Adipocyte (in vitro differentiated cells): ENCODE data around the gene NFATC2IP.
"Not testable (repeated sequence)": the region's sequence is repeated elsewhere in the genome, so short reads cannot be mapped to it uniquely, and the experiment has no call there.

Source experiments
- DNase-seq: peaks from one replicate; pipeline ENCODE4 v3.0.0-alpha.2; 2015; ENCODE audit warnings: low read depth
- H3K27me3 ChIP-seq: replicated peaks from 2 replicates; pipeline ENCODE4 v1.7.0; 2013; ENCODE audit warnings: mild to moderate bottlenecking, low read length, moderate library complexity; ENCODE audit not compliant: control insufficient read depth, insufficient read depth
- H3K36me3 ChIP-seq: 2 replicates; pipeline ENCODE4 v1.7.0; 2013; ENCODE audit warnings: low read length, mild to moderate bottlenecking, moderate library complexity; ENCODE audit not compliant: control insufficient read depth, insufficient read depth, severe bottlenecking
- H3K4me1 ChIP-seq: 2 replicates; pipeline ENCODE4 v1.7.0; 2013; ENCODE audit warnings: mild to moderate bottlenecking, low read length, moderate library complexity; ENCODE audit not compliant: control insufficient read depth, insufficient read depth
- H3K4me3 ChIP-seq: 2 replicates; pipeline ENCODE4 v1.7.0; 2013; ENCODE audit warnings: mild to moderate bottlenecking, low read length, moderate library complexity
- H3K9ac ChIP-seq: 2 replicates; pipeline ENCODE4 v1.7.0; 2013; ENCODE audit warnings: mild to moderate bottlenecking, low read length, moderate library complexity
- H3K9me3 ChIP-seq: 2 replicates; pipeline ENCODE4 v1.7.0; 2013; ENCODE audit warnings: mild to moderate bottlenecking, low read length, moderate library complexity; ENCODE audit not compliant: control insufficient read depth

NFATC2IP gene

DNA sequence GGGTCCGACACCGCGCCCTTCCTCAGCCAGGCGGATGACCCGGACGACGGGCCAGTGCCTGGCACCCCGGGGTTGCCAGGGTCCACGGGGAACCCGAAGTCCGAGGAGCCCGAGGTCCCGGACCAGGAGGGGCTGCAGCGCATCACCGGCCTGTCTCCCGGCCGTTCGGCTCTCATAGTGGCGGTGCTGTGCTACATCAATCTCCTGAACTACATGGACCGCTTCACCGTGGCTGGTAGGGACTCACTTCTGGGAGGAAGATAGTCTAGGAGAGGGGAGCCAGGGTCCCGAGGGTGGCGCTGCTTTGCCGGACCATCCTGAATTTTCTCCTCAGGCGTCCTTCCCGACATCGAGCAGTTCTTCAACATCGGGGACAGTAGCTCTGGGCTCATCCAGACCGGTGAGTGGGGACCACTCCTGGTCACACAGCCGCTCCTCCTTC, 24.4 kb downstream of the NFATC2IP start:
- Histone ChIP-seq H3K4me3 (peak overlapping the region; percentile 99), H3K36me3 (peaks cover 11% of the 10 kb centered on the region), H3K4me1 (peaks cover 11% of the 10 kb centered on the region), H3K27me3 (no peaks in the 10 kb centered on the region), H3K9ac (peak overlapping the region; percentile 97), H3K9me3 (no peaks in the 10 kb centered on the region)
- peak; percentile 31 for DNase-seq

DNA sequence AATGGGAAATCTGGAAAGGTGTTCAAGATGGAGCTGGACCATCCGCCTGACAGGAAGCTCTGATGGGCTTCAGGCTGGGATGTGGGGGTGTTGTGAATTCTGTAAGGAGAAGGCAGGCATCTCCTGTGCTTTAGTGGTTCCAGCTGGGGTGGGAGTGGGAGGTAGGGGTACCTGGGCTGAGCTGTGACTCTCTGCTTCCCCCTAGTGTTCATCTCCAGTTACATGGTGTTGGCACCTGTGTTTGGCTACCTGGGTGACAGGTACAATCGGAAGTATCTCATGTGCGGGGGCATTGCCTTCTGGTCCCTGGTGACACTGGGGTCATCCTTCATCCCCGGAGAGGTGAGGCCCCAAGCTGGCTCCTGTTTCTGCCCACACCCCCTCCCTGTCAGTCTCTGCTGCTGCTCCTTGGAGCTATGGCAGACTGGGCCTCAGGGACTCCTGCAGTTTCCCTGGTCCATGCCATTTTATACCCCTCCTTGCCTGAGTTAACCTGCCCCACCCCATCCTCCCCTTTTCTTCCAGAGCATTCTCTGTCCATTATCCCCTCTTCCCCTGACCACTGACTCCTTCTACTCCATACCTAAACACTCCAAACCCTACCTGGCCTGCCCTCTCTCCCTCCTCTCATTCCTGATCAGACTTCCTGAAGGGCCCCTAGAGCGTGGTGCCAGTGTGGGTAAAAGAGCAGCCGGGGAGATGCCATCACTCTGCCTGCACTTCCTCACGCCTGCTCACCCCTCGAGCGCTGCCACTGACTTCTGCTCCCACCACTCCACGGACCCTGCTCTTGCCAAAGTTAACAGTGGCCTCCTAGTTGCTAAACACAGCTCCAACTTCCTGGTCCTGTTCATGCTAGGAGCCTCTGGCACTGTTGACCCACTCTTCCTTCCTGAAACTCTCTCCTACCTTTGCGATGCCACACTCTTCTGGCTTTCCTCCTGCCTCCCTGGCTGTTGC, 27.2 kb downstream of the NFATC2IP start:
- DNase-seq = no peak
- no peaks in the 10 kb centered on the region for H3K27me3 ChIP-seq
- peaks cover 34% of the 10 kb centered on the region for H3K36me3 ChIP-seq
- H3K9ac ChIP-seq = no peak overlapping the region
- no peak overlapping the region for H3K4me3 ChIP-seq
- peaks cover 11% of the 10 kb centered on the region for H3K4me1 ChIP-seq
- H3K9me3 ChIP-seq = no peaks in the 10 kb centered on the region

DNA sequence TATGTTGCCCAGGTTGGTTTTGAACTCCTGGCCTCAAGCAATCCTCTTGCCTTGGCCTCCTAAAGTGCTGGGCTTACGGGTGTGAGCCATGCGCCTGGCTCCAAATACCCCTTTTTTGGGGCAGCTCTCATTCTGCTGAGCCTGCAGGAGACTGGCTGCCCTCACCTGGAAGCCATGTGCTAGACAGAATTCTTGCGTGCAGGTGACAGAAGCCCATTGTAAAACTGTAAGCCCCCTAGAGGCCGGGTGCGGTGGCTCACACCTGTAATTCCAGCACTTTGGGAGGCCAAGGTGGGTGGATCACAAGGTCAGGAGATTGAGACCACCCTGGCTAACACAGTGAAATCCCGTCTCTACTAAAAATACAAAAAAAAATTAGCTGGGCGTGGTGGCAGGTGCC, 29.6 kb downstream of the NFATC2IP start:
- not testable (repeated sequence) for H3K4me3 ChIP-seq, DNase-seq, H3K27me3 ChIP-seq, H3K9me3 ChIP-seq, H3K4me1 ChIP-seq, H3K9ac ChIP-seq
- H3K36me3 ChIP-seq = peaks cover 48% of the 10 kb centered on the region

DNA sequence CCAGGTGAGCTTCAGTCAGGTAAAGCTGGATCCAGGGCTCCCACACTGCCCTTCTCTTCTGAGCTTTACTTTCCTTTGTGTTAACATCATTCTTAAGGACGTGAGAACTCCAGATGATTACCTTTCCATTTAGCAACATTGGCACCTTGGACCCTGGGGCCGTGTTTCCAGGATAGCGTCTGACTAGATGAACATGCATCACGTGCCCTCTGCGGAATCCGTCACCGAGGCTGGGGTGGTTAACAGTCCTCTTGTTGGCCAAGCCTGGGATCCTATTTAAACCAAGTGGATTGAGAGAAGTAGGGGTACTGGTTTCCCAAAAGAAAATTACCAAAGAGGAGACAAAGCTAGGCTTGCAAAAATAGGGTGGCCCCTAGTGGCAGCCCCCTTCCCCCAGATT, 30.2 kb downstream of the NFATC2IP start:
- Histone ChIP-seq H3K4me3 (no peak overlapping the region), H3K9me3 (no peaks in the 10 kb centered on the region), H3K4me1 (no peaks in the 10 kb centered on the region), H3K9ac (no peak overlapping the region), H3K36me3 (peaks cover 54% of the 10 kb centered on the region), H3K27me3 (no peaks in the 10 kb centered on the region)
- DNase-seq = no peak

DNA sequence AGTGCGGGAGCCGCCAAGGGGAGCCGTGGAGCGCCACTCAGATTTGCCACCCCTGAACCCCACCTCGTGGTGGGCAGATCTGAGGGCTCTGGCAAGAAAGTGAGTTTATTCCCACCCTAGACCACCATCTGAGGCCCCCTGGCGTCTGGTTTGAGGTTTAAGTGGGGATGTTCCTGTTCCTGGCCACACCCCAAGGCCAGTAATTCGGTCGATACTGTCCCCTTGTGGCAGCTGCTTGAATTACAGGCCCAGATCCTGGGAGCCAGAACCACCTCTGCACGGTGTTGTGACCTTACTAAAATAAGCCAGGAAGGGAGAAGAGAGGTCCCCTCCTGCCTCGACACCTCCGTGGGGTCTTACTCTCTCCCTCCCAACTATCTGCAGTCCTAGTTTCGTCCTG, 30.8 kb downstream of the NFATC2IP start:
- no peak for DNase-seq
- Histone ChIP-seq H3K4me3 (no peak overlapping the region), H3K27me3 (no peaks in the 10 kb centered on the region), H3K36me3 (peaks cover 57% of the 10 kb centered on the region), H3K9me3 (no peaks in the 10 kb centered on the region), H3K4me1 (no peaks in the 10 kb centered on the region), H3K9ac (no peak overlapping the region)

DNA sequence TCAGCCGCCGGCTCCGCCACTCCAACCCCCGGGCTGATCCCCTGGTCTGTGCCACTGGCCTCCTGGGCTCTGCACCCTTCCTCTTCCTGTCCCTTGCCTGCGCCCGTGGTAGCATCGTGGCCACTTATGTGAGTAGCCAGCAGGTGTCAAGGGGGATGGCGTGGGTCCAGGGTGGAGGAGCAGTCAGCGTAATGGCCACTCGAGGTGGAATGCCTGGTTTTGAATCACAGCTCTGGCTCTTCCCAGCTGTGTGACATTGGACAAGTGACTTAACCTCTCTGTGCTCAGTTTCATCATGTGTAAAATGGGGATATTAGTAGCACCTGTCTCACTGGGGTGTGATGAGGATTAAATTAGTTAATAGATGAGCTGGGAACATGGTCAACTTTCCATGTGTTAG, 31.7 kb downstream of the NFATC2IP start:
- peaks cover 66% of the 10 kb centered on the region for H3K36me3 ChIP-seq
- no peaks in the 10 kb centered on the region for H3K4me1 ChIP-seq
- DNase-seq = no peak
- no peak overlapping the region for H3K9ac ChIP-seq
- no peak overlapping the region for H3K4me3 ChIP-seq
- peaks cover 8% of the 10 kb centered on the region for H3K9me3 ChIP-seq
- H3K27me3 ChIP-seq = no peaks in the 10 kb centered on the region

DNA sequence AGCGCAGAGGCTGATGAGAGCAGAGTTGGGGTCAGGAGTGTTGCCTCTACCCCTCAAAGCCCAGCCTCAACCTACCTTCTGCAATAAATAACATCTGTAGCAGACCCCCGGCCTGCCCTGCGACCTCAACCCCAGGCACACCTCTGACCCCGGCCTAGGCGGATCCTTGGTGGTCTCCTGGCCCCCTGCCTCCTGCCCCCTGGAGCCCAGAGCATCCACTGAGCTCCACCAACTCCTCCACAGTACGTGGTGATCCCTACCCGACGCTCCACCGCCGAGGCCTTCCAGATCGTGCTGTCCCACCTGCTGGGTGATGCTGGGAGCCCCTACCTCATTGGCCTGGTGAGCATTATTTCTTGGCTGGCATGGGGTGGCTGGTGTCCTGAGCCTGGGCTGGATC, 32.2 kb downstream of the NFATC2IP start:
- no peaks in the 10 kb centered on the region for H3K27me3 ChIP-seq
- peaks cover 9% of the 10 kb centered on the region for H3K9me3 ChIP-seq
- H3K36me3 ChIP-seq = peaks cover 67% of the 10 kb centered on the region
- no peak for DNase-seq
- H3K4me3 ChIP-seq = no peak overlapping the region
- H3K9ac ChIP-seq = no peak overlapping the region
- H3K4me1 ChIP-seq = no peaks in the 10 kb centered on the region

DNA sequence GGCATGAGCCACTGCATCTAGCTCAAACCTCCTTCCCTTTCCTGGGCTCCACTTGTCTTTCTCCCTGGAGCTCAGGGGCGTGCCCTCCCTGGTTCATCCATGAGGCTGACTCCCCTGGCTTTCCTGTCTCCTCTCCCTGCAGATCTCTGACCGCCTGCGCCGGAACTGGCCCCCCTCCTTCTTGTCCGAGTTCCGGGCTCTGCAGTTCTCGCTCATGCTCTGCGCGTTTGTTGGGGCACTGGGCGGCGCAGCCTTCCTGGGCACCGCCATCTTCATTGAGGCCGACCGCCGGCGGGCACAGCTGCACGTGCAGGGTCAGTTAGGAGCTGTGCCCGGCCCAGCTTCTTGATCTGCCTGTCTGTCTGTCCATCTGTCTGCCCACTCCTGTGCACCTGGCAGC, 32.9 kb downstream of the NFATC2IP start:
- DNase-seq = no peak
- H3K27me3 ChIP-seq = no peaks in the 10 kb centered on the region
- no peaks in the 10 kb centered on the region for H3K4me1 ChIP-seq
- H3K9me3 ChIP-seq = peaks cover 9% of the 10 kb centered on the region
- peaks cover 65% of the 10 kb centered on the region for H3K36me3 ChIP-seq
- H3K9ac ChIP-seq = no peak overlapping the region
- H3K4me3 ChIP-seq = no peak overlapping the region

DNA sequence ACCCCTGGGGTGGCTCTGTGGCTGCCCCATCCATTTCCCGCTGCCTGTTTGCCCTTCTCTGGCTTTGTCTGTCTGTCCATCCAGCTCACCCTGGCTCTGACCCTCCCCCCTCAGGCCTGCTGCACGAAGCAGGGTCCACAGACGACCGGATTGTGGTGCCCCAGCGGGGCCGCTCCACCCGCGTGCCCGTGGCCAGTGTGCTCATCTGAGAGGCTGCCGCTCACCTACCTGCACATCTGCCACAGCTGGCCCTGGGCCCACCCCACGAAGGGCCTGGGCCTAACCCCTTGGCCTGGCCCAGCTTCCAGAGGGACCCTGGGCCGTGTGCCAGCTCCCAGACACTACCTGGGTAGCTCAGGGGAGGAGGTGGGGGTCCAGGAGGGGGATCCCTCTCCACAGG, 33.4 kb downstream of the NFATC2IP start:
- Histone ChIP-seq H3K27me3 (no peaks in the 10 kb centered on the region), H3K36me3 (peaks cover 61% of the 10 kb centered on the region), H3K9ac (no peak overlapping the region), H3K4me3 (no peak overlapping the region), H3K4me1 (no peaks in the 10 kb centered on the region), H3K9me3 (peaks cover 9% of the 10 kb centered on the region)
- DNase-seq = no peak

DNA sequence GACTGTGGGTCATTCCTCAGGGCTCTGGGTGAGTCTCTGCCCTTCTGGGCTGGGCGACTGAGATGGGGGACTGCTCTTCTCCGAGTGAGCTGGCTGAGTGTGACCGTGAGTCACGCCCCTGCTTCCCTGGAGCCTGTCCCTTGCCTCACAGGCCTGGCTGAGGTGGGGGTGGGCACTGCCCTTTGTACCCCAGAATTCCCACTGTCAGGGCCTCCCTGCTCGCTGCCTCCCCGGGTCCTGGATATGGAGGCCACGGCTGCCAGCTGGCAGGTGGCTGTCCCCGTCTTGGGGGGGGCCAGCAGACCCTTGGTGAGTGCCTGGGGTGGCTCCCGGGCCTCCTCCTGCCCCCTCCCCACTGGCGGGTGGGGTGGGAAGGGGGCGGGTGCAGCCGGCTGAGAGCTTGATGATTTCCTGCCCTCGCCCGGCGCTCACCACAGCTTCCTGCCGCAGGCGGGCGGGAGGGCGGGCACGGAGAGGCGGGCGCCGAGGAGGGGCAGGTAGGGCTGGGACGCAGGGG, 33.9 kb downstream of the NFATC2IP start, which contains the start of gene LAT:
TSS of gene LAT (plus strand) at position 434 of the 517 bp plus-strand sequence. CDS start 366 bp downstream, outside the sequence.
- H3K9me3 ChIP-seq = peaks cover 9% of the 10 kb centered on the region
- H3K27me3 ChIP-seq = no peaks in the 10 kb centered on the region
- peaks cover 57% of the 10 kb centered on the region for H3K36me3 ChIP-seq
- no peak within 1 kb of the TSS for H3K4me3 ChIP-seq
- no peak within 1 kb of the TSS for H3K9ac ChIP-seq
- no peaks in the 10 kb centered on the region for H3K4me1 ChIP-seq
- DNase-seq = no peak

DNA sequence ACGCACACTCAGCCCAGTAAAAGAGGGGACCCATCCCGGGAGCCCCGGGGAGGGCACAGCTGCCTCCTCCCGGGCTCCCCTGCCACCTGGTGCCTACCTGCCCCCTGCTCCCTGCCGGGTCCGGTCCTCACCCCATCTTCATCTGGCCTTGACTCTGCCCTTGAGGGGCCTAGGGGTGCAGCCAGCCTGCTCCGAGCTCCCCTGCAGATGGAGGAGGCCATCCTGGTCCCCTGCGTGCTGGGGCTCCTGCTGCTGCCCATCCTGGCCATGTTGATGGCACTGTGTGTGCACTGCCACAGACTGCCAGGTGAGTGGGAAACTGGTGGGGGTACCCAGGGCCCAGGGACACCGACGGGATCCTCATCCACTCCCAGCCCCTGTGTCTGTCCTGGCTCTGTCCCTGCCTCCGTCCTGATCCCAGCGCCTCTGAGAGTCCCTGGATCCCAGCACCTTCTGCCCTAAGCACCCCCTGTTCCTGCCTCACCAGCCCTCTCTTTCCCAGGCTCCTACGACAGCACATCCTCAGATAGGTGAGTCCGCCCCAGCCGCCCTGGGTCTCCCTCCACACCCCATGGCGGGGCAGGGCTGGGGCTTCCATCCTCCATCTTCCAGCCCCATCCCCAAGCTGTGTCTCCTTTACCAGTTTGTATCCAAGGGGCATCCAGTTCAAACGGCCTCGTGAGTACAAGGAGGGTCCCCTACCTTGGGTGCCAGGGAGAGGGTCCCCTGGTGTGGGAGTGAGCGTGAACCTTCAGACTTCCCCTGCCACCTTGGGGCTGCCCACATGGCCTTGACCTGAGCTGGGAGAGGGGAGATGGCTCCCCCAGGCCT, 34.7 kb downstream of the NFATC2IP start:
- no peak overlapping the region for H3K9ac ChIP-seq
- no peaks in the 10 kb centered on the region for H3K4me1 ChIP-seq
- peaks cover 57% of the 10 kb centered on the region for H3K36me3 ChIP-seq
- no peak for DNase-seq
- no peaks in the 10 kb centered on the region for H3K27me3 ChIP-seq
- peaks cover 9% of the 10 kb centered on the region for H3K9me3 ChIP-seq
- H3K4me3 ChIP-seq = no peak overlapping the region
